ENCODE results near the gene ZC3H15.
"Not testable (repeated sequence)": the region's sequence is repeated elsewhere in the genome, so short reads cannot be mapped to it uniquely, and the experiment has no call there.

The ZC3H15 gene

GRCh38 chr2:186485871-186486650 lies at the start of gene ZC3H15:
TSS of gene ZC3H15 (plus strand) at chr2:186486260. CDS start at chr2:186486383, 123 bp downstream.
- Mint-ChIP-seq H3K27me3 (no peaks in the 10 kb centered on the region), H3K36me3 (peaks cover 11% of the 10 kb centered on the region), H3K27ac (peak within 1 kb of the TSS; percentile 97), H3K4me1 (peaks cover 58% of the 10 kb centered on the region), H3K4me3 (peak within 1 kb of the TSS; percentile 96), H3K9me3 (no peaks in the 10 kb centered on the region)
- peak; percentile 97 for DNase-seq
- CTCF ChIA-PET = interaction anchor here (1.1 to 1.3 kb wide), 3 partner anchors 16 to 25 kb away, joined by 3 to 7 read pairs (median 4); no protein-coding TSS in a partner anchor

- Mint-ChIP-seq H3K9me3 (peaks cover 15% of the 10 kb centered on the region), H3K4me3 (no peak overlapping the region)
Observed at GRCh38 chr2:186437719-186438118, 48.3 kb upstream of the ZC3H15 start.

GRCh38 chr2:186439673-186440095 lies 46.4 kb upstream of the ZC3H15 start:
- H3K27ac Mint-ChIP-seq, CTCF ChIA-PET, H3K4me3 Mint-ChIP-seq, H3K27me3 Mint-ChIP-seq, H3K36me3 Mint-ChIP-seq, H3K4me1 Mint-ChIP-seq, DNase-seq: not testable (repeated sequence)
- peaks cover 15% of the 10 kb centered on the region for H3K9me3 Mint-ChIP-seq

More at GRCh38 chr2:186437719-186438118, 48.3 kb upstream of the ZC3H15 start:
- no peak for DNase-seq
- CTCF ChIA-PET = no interaction called here
- Mint-ChIP-seq H3K27me3 (no peaks in the 10 kb centered on the region), H3K36me3 (no peaks in the 10 kb centered on the region), H3K27ac (no peak overlapping the region), H3K4me1 (no peaks in the 10 kb centered on the region)

GRCh38 chr2:186440506-186440905 lies 45.6 kb upstream of the ZC3H15 start:
- peaks cover 15% of the 10 kb centered on the region for H3K9me3 Mint-ChIP-seq
- no peaks in the 10 kb centered on the region for H3K4me1 Mint-ChIP-seq
- no peak overlapping the region for H3K27ac Mint-ChIP-seq
- no peaks in the 10 kb centered on the region for H3K27me3 Mint-ChIP-seq
- H3K36me3 Mint-ChIP-seq = no peaks in the 10 kb centered on the region
- CTCF ChIA-PET = no interaction called here
- no peak for DNase-seq
- H3K4me3 Mint-ChIP-seq = no peak overlapping the region

- Mint-ChIP-seq H3K27me3 (no peaks in the 10 kb centered on the region), H3K9me3 (peaks cover 11% of the 10 kb centered on the region), H3K4me3 (no peak overlapping the region), H3K27ac (no peak overlapping the region), H3K4me1 (no peaks in the 10 kb centered on the region), H3K36me3 (no peaks in the 10 kb centered on the region)
- CTCF ChIA-PET = no interaction called here
- DNase-seq = no peak
Observed at GRCh38 chr2:186442885-186443284, 43.2 kb upstream of the ZC3H15 start.

GRCh38 chr2:186443851-186444250 lies 42.2 kb upstream of the ZC3H15 start:
- H3K27ac Mint-ChIP-seq = no peak overlapping the region
- DNase-seq = no peak
- no peaks in the 10 kb centered on the region for H3K4me1 Mint-ChIP-seq
- H3K36me3 Mint-ChIP-seq = no peaks in the 10 kb centered on the region
- H3K27me3 Mint-ChIP-seq = no peaks in the 10 kb centered on the region
- H3K9me3 Mint-ChIP-seq = peaks cover 1% of the 10 kb centered on the region
- H3K4me3 Mint-ChIP-seq = no peak overlapping the region
- CTCF ChIA-PET = no interaction called here

- CTCF ChIA-PET = no interaction called here
- Mint-ChIP-seq H3K36me3 (no peaks in the 10 kb centered on the region), H3K4me1 (no peaks in the 10 kb centered on the region), H3K9me3 (no peaks in the 10 kb centered on the region), H3K27ac (no peak overlapping the region), H3K4me3 (no peak overlapping the region), H3K27me3 (no peaks in the 10 kb centered on the region)
- no peak for DNase-seq
Observed at GRCh38 chr2:186445506-186445905, 40.6 kb upstream of the ZC3H15 start.

GRCh38 chr2:186455613-186456012 lies 30.4 kb upstream of the ZC3H15 start:
- Mint-ChIP-seq H3K4me3 (no peak overlapping the region), H3K36me3 (no peaks in the 10 kb centered on the region), H3K9me3 (no peaks in the 10 kb centered on the region), H3K27me3 (no peaks in the 10 kb centered on the region), H3K27ac (no peak overlapping the region), H3K4me1 (no peaks in the 10 kb centered on the region)
- DNase-seq = no peak
- CTCF ChIA-PET = no interaction called here

GRCh38 chr2:186456941-186457340 lies 29.1 kb upstream of the ZC3H15 start:
- H3K27ac Mint-ChIP-seq = no peak overlapping the region
- no peak for DNase-seq
- H3K4me1 Mint-ChIP-seq = no peaks in the 10 kb centered on the region
- no peaks in the 10 kb centered on the region for H3K27me3 Mint-ChIP-seq
- no peaks in the 10 kb centered on the region for H3K9me3 Mint-ChIP-seq
- CTCF ChIA-PET = no interaction called here
- H3K4me3 Mint-ChIP-seq = no peak overlapping the region
- H3K36me3 Mint-ChIP-seq = no peaks in the 10 kb centered on the region

GRCh38 chr2:186457908-186458307 lies 28.2 kb upstream of the ZC3H15 start:
- Mint-ChIP-seq H3K27ac (no peak overlapping the region), H3K4me3 (no peak overlapping the region), H3K4me1 (no peaks in the 10 kb centered on the region), H3K27me3 (no peaks in the 10 kb centered on the region), H3K36me3 (no peaks in the 10 kb centered on the region), H3K9me3 (no peaks in the 10 kb centered on the region)
- CTCF ChIA-PET = no interaction called here
- no peak for DNase-seq

- CTCF ChIA-PET = no interaction called here
Observed at GRCh38 chr2:186459009-186459408, 27.1 kb upstream of the ZC3H15 start.

GRCh38 chr2:186460465-186460864 lies 25.6 kb upstream of the ZC3H15 start:
- no peaks in the 10 kb centered on the region for H3K9me3 Mint-ChIP-seq
- no peaks in the 10 kb centered on the region for H3K27me3 Mint-ChIP-seq
- no peak for DNase-seq
- no peak overlapping the region for H3K27ac Mint-ChIP-seq
- CTCF ChIA-PET = interaction anchor here (0.8 to 1.1 kb wide), 3 partner anchors 26 to 1169 kb away, joined by 3 read pairs; partner anchors contain the start of gene ZC3H15
- H3K36me3 Mint-ChIP-seq = no peaks in the 10 kb centered on the region
- H3K4me1 Mint-ChIP-seq = no peaks in the 10 kb centered on the region
- no peak overlapping the region for H3K4me3 Mint-ChIP-seq

More at GRCh38 chr2:186459009-186459408, 27.1 kb upstream of the ZC3H15 start:
- H3K36me3 Mint-ChIP-seq = no peaks in the 10 kb centered on the region
- H3K27me3 Mint-ChIP-seq = no peaks in the 10 kb centered on the region
- H3K27ac Mint-ChIP-seq = no peak overlapping the region
- no peak overlapping the region for H3K4me3 Mint-ChIP-seq
- H3K9me3 Mint-ChIP-seq = no peaks in the 10 kb centered on the region
- no peaks in the 10 kb centered on the region for H3K4me1 Mint-ChIP-seq
- DNase-seq = no peak

GRCh38 chr2:186466743-186467142 lies 19.3 kb upstream of the ZC3H15 start:
- peaks cover 2% of the 10 kb centered on the region for H3K9me3 Mint-ChIP-seq
- no peak overlapping the region for H3K4me3 Mint-ChIP-seq
- no peak overlapping the region for H3K27ac Mint-ChIP-seq
- no peaks in the 10 kb centered on the region for H3K36me3 Mint-ChIP-seq
- CTCF ChIA-PET = no interaction called here
- no peaks in the 10 kb centered on the region for H3K4me1 Mint-ChIP-seq
- DNase-seq = no peak
- no peaks in the 10 kb centered on the region for H3K27me3 Mint-ChIP-seq

GRCh38 chr2:186467421-186467820 lies 18.6 kb upstream of the ZC3H15 start:
- H3K27me3 Mint-ChIP-seq = no peaks in the 10 kb centered on the region
- H3K4me3 Mint-ChIP-seq = no peak overlapping the region
- H3K9me3 Mint-ChIP-seq = peaks cover 6% of the 10 kb centered on the region
- no peak overlapping the region for H3K27ac Mint-ChIP-seq
- CTCF ChIA-PET = no interaction called here
- no peaks in the 10 kb centered on the region for H3K4me1 Mint-ChIP-seq
- H3K36me3 Mint-ChIP-seq = no peaks in the 10 kb centered on the region
- no peak for DNase-seq

- H3K4me1 Mint-ChIP-seq, DNase-seq, H3K36me3 Mint-ChIP-seq, H3K27me3 Mint-ChIP-seq, H3K4me3 Mint-ChIP-seq, H3K27ac Mint-ChIP-seq, CTCF ChIA-PET, H3K9me3 Mint-ChIP-seq: not testable (repeated sequence)
Observed at GRCh38 chr2:186472722-186473493, 13.2 kb upstream of the ZC3H15 start.

All from activated naive CD4-positive, alpha-beta T cell treated with anti-CD3 and anti-CD28 coated beads, Interleukin-2, amount 10 ng/mL, durations not matched to agents 7 days and 5 days (primary cell).